ENCODE measurements around the gene MTO1.
A peak's percentile ranks its signal among the peaks of the same experiment; 100 is the strongest.
"Not testable (repeated sequence)": the region's sequence is repeated elsewhere in the genome, so short reads cannot be mapped to it uniquely, and the experiment has no call there.

MTO1 gene

DNA sequence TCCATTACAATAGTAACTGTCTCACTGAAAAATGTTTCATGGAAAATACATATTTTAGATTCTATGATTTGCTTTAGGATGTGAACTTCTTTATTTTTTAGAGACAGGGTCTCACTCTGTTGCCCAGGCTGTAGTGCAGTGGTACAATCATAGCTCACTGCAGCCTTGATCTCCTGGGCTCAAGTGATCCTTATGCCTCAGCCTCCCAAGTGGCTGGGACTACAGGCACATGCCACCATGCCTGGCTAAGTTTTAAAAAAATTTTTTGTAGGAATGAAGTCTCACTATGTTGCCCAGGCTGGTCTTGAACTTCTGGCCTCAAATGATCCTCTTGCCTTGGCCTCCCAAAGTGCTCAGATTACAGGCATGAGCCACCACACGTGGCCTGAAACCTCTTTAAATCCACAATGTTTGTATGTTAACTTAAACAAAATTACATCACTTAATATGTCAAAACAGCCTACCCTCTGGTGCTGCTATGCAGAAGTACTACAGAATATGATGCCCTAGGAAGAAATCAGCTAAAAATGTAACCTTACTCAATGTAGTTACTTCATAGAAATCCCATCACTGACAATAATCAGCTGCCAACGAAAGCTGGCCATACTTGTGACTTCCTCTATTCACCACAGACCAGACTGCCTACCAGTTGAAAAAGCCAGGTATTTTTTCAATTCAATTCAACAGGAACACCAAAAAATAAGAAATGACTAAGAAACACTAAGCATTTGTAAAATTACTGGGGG lies 41.7 kb downstream of the MTO1 start:
- DNase-seq (ENCODE audit: extremely low read depth in 1 of 2, low read depth in 1 of 2) = no peak

DNA sequence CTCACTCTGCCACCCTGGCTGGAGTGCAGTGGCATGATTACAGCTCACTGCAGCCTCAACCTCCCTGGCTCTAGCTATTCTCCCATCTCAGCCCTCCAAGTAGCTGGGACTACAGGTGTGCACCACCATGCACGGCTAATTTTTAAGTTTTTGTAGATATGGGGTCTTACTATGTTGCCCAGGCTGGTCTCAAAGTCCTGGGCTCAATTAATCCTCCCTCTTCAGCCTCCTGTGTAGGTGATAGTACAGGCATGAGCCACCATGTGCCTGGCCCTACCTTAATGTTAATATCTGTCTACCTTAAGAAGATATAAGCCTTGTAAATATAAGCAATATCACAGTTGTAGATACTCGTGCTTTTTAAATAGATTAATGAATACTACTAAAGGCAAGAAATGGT lies 42.6 kb downstream of the MTO1 start:
- no peak for DNase-seq (ENCODE audit: extremely low read depth in 1 of 2, low read depth in 1 of 2)

DNA sequence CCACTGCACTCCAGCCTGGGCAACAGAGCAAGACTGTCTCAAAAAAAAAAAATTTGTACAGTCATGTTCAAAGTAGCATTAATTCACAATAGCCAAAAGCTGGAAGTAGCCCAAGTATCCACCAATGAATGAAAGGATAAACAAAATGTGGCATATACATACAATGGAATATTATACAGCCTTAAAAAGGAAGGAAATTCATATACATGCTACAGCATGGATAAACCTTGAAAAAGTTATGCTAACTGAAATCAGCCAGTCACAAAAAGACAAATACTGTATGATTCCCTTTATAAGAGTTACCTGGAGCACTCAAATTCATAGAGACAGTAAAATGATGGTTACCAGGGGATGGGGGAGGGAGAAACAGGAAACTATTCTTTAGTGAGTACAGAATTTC lies 43.6 kb downstream of the MTO1 start:
- DNase-seq (ENCODE audit: extremely low read depth in 1 of 2, low read depth in 1 of 2) = no peak

DNA sequence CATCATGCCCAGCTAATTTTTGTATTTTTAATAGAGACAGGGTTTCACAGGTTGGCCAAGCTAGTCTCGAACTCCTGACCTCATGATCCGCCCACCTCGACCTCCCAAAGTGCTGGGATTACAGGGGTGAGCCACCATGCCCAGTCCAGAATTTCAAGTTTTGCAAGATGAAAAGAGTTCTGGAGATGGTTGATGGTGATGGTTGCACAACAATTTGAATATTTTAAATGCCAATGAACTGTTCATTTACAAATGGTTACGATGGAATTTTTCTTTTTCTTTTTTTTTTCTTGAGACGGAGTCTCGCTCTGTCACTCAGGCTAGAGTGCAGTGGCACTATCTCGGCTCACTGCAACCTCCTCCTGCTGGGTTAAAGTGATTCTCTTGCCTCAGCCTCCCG lies 44.2 kb downstream of the MTO1 start:
- DNase-seq (ENCODE audit: extremely low read depth in 1 of 2, low read depth in 1 of 2) = not testable (repeated sequence)

DNA sequence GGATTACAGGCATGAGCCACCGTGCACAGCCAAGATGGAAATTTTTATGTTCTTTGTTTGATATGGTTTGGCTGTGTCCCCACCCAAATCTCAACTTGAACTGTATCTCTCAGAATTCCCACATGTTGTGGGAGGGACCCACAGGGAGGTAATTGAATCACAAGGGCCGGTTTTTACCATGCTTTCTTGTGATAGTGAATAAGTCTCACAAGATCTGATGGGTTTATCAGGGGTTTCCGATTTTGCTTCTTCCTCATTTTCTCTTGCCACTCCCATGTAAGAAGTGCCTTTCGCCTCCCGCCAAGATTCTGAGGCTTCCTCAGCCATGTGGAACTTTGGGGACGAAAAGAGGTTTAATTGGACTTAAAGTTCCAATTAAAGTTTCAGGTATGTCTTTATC lies 44.7 kb downstream of the MTO1 start:
- no peak for DNase-seq (ENCODE audit: extremely low read depth in 1 of 2, low read depth in 1 of 2)

DNA sequence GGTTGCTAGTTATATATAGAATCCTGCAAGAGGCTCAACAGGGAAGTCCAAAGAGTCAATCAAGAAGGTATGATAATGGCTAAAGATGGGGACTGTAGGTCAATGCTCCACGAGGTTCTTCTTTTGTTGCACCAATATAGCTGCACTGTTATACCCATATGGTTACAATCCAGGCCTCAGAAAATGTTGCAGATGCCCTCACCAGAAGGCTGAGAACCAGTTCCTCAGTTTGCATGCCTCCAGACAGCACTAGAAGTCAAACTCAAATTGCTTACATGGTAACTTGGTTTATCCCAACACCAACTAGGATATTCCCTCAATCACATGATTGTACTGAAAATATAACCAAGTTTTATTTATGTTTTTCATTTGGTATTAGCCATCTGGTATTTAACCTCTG lies 47.2 kb downstream of the MTO1 start:
- no peak for DNase-seq (ENCODE audit: extremely low read depth in 1 of 2, low read depth in 1 of 2)

DNA sequence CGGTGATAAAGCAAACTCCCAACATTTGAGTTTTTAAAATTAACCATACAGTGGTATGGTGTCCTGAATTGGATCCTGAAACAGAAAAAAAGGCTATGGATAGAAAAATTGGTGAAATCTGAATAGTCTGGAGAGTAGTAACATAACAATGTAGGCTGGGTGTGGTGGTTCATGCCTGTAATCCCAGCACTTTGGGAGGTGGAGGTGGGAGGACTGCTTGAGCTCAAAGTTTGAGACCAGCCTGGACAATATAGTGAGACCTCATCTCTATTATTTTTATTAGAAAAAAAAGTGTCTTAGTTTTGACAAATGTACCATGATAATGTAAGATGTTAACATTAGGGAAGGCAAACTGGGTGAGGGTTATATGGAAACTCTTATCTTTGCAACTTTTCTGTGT lies 48.3 kb downstream of the MTO1 start:
- DNase-seq (ENCODE audit: extremely low read depth in 1 of 2, low read depth in 1 of 2) = no peak

DNA sequence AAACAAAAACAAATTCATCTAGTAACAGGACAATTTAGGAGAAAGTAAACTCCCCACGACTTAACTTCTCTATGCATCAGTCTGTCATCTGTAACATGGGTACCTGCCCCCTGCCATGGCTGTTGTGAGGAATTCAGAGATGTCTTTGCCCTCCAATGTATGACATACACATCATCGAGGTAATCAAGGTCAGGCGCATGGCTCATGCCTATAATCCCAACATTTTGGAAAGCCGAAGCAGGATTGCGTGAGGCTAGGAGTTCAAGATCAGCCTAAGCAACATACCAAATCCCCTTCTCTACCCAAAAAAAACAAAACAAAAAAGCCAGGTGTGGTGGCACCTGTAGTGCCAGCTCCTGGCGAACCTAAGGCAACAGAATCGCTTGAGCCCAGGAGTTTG lies 50.3 kb downstream of the MTO1 start:
- no peak for DNase-seq (ENCODE audit: extremely low read depth in 1 of 2, low read depth in 1 of 2)

DNA sequence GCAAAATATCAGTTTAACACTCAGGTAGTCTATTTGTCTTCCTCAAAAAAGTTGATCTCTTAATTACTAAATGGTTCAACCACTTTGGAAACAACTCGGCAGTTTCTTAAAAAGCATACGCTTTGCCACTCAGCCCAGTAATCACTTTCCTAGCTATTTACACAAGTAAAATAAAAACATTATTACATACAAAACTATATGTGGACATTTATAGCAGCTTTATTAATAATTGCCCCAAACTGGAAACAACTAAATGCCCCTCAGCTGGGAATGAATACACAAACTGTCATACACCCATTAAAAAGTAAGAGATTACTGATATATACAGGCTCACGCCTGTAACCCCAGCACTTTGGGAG lies 51.9 kb downstream of the MTO1 start:
- DNase-seq (ENCODE audit: extremely low read depth in 1 of 2, low read depth in 1 of 2) = no peak

DNA sequence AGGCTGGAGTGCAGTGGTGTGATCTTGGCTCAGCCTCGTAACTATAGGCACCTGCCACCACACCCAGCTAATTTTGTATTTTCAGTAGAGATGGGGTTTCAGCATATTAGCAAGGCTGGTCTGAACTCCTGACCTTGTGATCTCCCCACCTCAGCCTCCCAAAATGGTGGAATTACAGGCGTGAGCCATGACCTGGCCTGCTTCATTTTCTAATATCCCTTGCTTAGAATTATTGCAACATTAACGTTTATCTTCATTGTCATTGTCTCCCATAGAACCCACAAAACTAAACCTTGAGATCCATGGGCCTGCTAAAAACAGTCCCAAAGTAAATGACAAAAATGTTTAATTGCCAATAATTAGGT lies 53.2 kb downstream of the MTO1 start:
- DNase-seq (ENCODE audit: extremely low read depth in 1 of 2, low read depth in 1 of 2) = no peak

DNA sequence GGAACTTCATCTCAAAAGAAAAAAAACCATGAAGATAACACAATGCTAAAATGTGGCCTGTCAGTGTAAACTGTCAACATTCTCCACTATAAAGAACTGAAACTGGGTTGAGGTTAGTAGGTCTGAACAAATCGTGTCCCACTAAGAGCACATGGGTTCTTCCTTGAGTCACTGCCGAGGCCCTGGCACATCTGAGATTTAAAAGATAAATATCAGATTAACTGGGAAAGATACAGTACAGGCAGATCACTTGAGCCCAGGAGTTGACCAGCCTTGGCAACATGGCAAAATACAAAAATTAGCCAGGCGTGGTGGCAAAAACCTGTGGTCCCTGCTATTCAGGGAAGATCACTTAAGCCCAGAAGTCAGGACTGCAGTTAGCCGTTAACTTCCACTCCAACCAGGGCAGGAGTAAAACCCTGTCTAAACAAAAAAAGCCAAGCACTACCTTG lies 53.7 kb downstream of the MTO1 start:
- DNase-seq (ENCODE audit: extremely low read depth in 1 of 2, low read depth in 1 of 2) = no peak

DNA sequence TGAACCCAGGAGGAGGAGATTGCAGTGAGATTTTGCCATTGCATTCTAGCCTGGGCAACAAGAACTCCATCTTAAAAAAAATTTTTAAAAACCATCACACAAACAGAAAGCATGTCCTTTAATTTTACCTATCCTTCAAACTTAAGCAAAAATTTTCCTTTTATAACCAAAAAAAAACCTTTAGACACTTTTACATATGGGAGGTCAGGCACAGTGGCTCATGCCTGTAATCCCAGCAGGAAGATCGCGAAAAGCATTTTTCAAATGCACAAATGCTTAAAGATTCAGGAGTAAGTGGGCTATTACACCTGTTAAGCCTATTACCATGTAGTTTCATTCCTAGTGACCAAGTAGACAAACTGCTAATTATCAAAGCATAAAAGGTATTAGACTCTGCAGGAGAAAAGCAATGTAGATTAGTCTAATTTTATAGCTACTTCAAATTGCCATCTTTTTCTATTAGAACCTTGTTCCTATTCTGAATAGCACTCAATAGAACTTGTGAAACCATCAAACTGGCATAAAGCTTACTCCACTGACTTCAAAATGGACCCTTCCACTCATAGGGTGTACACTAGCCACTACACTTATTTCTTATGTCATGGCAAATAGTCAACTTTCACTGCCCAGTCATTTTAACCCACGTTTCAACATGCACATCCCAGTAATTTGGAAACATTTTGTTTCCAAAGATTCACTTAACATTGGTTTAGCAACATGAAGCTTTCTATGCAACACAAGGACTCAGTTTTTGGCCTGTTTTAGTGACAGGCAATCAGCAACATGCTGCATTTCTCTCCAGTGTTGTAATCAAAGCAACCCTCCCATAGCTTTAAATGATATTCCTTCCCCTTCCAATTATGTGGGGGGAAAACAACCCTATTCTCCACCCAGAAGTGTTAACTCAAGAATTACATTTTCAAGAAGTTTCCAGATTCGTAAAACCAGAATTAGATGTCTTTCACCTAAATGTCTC lies 55.3 kb downstream of the MTO1 start:
- no peak for DNase-seq (ENCODE audit: extremely low read depth in 1 of 2, low read depth in 1 of 2)

DNA sequence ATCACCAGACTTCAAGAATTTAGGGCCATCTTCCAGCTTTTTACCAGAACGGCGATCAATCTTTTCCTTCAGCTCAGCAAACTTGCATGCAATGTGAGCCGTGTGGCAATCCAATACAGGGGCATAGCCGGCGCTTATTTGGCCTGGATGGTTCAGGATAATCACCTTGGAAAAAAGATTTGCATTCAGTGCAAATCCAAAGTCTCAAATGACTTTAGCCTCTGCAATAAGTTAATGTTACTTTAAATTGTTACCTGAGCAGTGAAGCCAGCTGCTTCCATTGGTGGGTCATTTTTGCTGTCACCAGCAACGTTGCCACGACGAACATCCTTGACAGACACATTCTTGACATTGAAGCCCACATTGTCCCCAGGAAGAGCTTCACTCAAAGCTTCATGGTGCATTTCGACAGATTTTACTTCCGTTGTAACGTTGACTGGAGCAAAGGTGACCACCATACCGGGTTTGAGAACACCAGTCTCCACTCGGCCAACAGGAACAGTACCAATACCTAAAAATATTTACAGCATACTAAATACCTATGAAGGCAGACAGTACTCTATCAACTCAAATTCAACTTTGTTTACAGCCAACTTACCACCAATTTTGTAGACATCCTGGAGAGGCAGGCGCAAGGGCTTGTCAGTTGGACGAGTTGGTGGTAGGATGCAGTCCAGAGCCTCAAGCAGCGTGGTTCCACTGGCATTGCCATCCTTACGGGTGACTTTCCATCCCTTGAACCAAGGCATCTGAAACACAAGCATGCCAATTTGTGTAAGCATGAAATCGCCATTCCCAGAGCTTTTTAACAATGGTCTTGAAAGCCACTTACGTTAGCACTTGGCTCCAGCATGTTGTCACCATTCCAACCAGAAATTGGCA lies 56.8 kb downstream of the MTO1 start:
- DNase-seq (ENCODE audit: extremely low read depth in 1 of 2, low read depth in 1 of 2) = not testable (repeated sequence)

DNA sequence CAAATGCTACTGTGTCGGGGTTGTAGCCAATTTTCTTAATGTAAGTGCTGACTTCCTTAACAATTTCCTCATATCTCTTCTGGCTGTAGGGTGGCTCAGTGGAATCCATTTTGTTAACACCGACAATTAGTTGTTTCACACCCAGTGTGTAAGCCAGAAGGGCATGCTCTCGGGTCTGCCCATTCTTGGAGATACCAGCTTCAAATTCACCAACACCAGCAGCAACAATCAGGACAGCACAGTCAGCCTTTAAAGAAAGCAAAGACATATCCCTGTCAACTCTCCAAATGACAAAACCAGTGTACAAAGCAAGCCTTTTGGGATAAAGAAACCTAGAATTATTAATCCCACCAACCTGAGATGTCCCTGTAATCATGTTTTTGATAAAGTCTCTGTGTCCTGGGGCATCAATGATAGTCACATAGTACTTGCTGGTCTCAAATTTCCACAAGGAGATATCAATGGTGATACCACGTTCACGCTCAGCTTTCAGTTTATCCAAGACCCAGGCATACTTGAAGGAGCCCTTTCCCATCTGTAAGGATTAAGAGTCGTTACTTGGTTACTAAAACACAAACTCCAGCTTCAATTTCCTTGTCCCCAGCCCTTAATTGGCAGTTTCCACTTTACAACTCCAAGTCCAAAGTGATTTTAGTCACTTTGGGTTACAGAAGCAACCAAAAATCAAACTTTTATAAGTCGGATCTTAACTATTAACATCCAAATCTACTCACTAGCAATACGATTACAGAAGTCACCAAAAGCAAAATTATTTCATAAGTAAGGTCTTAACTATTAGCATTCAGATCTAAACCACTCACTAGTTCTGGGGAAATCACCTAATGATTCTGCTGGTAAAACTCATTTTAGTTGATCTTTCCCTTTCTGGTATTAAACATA lies 57.7 kb downstream of the MTO1 start:
- not testable (repeated sequence) for DNase-seq (ENCODE audit: extremely low read depth in 1 of 2, low read depth in 1 of 2)

DNA sequence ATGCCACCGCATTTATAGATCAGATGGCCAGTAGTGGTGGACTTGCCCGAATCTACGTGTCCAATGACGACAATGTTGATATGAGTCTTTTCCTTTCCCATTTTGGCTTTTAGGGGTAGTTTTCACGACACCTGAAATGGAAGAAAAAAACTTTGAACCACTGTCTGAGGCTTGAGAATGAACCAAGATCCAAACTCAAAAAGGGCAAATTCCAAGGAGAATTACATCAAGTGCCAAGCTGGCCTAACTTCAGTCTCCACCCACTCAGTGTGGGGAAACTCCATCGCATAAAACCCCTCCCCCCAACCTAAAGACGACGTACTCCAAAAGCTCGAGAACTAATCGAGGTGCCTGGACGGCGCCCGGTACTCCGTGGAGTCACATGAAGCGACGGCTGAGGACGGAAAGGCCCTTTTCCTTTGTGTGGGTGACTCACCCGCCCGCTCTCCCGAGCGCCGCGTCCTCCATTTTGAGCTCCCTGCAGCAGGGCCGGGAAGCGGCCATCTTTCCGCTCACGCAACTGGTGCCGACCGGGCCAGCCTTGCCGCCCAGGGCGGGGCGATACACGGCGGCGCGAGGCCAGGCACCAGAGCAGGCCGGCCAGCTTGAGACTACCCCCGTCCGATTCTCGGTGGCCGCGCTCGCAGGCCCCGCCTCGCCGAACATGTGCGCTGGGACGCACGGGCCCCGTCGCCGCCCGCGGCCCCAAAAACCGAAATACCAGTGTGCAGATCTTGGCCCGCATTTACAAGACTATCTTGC lies 58.6 kb downstream of the MTO1 start:
- peak; percentile 54 to 64 for DNase-seq (ENCODE audit: extremely low read depth in 1 of 2, low read depth in 1 of 2)

DNA sequence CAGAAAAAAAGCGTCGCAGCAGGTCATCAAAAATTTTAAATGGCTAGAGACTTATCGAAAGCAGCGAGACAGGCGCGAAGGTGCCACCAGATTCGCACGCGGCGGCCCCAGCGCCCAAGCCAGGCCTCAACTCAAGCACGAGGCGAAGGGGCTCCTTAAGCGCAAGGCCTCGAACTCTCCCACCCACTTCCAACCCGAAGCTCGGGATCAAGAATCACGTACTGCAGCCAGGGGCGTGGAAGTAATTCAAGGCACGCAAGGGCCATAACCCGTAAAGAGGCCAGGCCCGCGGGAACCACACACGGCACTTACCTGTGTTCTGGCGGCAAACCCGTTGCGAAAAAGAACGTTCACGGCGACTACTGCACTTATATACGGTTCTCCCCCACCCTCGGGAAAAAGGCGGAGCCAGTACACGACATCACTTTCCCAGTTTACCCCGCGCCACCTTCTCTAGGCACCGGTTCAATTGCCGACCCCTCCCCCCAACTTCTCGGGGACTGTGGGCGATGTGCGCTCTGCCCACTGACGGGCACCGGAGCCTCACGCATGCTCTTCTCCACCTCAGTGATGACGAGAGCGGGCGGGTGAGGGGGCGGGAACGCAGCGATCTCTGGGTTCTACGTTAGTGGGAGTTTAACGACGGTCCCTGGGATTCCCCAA lies 59.3 kb downstream of the MTO1 start, which contains the start of gene EEF1A1:
Gene EEF1A1, minus strand, starts transcription at position 345 of the 663 bp plus-strand sequence. CDS start 1,006 bp downstream, outside the sequence.
- DNase-seq (ENCODE audit: extremely low read depth in 1 of 2, low read depth in 1 of 2) = peak; percentile 99

DNA sequence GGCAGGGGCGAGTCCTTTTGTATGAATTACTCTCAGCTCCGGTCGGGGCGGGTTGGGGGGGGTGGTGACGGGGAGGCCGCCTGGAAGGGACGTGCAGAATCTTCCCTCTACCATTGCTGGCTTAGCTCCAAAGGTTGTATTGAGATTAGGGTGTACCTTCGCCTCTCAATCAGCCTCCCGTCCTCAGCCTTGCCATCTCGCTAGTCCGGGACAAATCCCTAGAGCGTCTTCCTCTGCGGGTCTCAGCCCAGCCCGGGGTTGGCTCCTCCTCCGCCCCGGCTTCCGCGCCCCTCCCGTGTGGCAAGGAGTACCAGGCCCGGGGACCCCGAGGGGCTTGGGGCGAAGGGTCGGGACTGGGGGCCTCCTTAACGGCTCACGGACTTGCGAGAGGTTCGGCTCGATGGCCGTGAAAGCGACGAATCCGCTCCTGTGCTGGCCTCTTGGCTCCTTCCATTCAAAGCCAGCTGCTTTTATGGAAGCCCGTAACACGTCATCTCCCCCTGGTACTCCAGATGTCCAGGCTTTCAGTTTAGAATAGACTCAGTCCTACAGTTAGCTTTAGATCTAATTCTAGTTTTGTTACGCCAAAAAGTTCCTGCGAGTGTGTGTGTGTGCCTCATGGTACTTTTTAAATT lies 59.9 kb downstream of the MTO1 start:
- peak in 1 of 2 donors; percentile 58 for DNase-seq (ENCODE audit: extremely low read depth in 1 of 2, low read depth in 1 of 2)

DNA sequence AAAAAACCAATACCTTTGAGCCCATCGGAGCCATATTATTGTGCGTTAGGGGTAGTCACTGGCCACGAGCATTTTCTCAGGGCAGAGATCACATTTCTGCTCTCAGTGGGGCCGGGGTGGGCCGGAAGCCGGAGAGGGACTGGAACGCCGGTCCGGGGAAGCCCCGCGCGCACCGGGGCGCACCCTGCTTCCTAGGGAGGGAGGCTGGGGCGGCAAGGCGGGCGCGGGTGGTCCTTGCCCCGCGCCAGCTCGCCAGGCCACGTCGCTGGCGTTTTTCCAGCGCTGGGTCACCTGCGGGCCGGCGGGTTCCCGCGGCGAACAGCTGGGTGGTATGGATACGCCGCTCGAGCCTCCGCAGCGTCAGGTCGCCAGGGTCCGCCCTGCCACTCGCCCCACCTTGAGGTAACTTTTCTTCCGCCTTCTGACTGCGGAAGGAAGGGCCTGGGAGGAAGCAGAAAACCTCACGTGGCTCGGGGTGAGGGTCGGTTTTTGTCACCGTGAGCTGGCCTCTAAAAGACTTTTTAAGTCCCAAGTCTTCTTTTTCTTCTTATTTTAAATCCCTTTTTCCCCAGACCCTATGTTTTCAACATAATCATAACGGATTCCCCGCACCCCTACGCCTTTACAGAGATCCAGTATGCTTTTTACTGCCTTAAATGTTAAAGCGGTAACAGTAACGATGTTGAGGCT lies 62.0 kb downstream of the MTO1 start:
- peak; percentile 34 to 58 for DNase-seq (ENCODE audit: extremely low read depth in 1 of 2, low read depth in 1 of 2)
